Measurements from ENCODE around the gene DNAH1.

- TF ChIP-seq, protein P1, sequence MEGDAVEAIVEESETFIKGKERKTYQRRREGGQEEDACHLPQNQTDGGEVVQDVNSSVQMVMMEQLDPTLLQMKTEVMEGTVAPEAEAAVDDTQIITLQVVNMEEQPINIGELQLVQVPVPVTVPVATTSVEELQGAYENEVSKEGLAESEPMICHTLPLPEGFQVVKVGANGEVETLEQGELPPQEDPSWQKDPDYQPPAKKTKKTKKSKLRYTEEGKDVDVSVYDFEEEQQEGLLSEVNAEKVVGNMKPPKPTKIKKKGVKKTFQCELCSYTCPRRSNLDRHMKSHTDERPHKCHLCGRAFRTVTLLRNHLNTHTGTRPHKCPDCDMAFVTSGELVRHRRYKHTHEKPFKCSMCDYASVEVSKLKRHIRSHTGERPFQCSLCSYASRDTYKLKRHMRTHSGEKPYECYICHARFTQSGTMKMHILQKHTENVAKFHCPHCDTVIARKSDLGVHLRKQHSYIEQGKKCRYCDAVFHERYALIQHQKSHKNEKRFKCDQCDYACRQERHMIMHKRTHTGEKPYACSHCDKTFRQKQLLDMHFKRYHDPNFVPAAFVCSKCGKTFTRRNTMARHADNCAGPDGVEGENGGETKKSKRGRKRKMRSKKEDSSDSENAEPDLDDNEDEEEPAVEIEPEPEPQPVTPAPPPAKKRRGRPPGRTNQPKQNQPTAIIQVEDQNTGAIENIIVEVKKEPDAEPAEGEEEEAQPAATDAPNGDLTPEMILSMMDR (conservative IDR thresholded peaks at IDR 0.05): no peak
- no peak for TF ChIP-seq EZH2 (IDR thresholded peaks at IDR 0.05; ENCODE audit: low read depth)
These were observed 2.3 kb upstream of the DNAH1 start for GRCh38 chr3:52313774-52314188.

Data from PC-9 (cell line).